Measurements from ENCODE around the gene MGAT5. TPM values are rescaled to one million over a fixed set of nuclear protein-coding genes. Genes with fewer than 3 reads are reported as not detected.

MGAT5 gene
- total RNA-seq, 2 donors from 2014 or later, result 61.7 to 63.2 TPM

DNA sequence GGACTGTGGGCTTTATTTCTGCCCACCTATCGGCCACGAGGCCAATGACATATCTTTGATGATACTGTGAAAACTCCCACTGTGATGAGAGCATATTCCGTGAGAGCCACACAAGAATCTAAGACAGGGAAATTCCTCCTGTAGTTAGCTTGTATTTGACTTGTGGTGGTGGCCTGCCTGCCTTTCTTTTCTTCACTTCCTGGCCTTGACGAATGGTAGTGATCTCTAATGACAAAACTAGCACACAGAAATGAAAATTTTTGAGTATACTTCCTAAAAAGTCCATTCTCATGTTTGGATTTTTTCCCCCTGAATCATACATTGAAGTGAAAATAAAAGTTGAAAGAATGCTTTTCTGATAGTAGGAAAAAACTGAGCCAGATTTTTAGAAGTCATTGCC, 94.4 kb downstream of the MGAT5 start:
- Histone ChIP-seq H3K9me3 (no peaks in the 10 kb centered on the region), H3K4me1 (no peaks in the 10 kb centered on the region), H3K9ac (ENCODE audit: low read depth in 2 of 2, low read length in 2 of 2) (no peak overlapping the region), H3K27ac (no peak overlapping the region), H3K27me3 (no peaks in the 10 kb centered on the region), H3K4me3 (no peak overlapping the region), H3K36me3 (no peaks in the 10 kb centered on the region)
- no peak for DNase-seq
- TF ChIP-seq, protein P1, sequence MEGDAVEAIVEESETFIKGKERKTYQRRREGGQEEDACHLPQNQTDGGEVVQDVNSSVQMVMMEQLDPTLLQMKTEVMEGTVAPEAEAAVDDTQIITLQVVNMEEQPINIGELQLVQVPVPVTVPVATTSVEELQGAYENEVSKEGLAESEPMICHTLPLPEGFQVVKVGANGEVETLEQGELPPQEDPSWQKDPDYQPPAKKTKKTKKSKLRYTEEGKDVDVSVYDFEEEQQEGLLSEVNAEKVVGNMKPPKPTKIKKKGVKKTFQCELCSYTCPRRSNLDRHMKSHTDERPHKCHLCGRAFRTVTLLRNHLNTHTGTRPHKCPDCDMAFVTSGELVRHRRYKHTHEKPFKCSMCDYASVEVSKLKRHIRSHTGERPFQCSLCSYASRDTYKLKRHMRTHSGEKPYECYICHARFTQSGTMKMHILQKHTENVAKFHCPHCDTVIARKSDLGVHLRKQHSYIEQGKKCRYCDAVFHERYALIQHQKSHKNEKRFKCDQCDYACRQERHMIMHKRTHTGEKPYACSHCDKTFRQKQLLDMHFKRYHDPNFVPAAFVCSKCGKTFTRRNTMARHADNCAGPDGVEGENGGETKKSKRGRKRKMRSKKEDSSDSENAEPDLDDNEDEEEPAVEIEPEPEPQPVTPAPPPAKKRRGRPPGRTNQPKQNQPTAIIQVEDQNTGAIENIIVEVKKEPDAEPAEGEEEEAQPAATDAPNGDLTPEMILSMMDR (IDR thresholded peaks at IDR 0.05), result no peak
- intact Hi-C loops (cut with DNase I), result no loop called here

GRCh38 chr2:134348760-134349159, 94.9 kb downstream of the MGAT5 start:
- no peak overlapping the region for H3K9ac ChIP-seq (ENCODE audit: low read depth in 2 of 2, low read length in 2 of 2)

DNA sequence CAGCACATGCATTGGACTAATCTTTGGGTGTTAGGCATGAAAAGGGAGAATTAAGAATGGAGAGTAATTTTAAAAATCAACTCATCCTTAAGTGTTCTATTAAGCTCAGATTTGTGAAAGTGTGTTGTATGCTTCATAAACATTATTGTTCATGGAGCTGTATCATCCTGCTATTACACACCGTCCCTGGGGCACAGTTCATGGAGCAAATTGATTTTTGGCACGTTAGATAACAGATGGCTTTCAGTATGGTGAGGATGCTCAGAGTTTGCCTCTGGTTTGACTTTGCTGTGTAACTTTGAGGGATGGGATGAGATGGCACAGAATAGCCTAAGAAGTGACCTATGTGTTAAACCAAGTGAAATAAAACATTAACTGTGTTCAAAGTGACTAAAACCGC, 97.1 kb downstream of the MGAT5 start:
- TF ChIP-seq, protein P1 (IDR thresholded peaks at IDR 0.05), result no peak
- Histone ChIP-seq H3K36me3 (no peaks in the 10 kb centered on the region), H3K9ac (ENCODE audit: low read depth in 2 of 2, low read length in 2 of 2) (no peak overlapping the region), H3K27me3 (no peaks in the 10 kb centered on the region), H3K9me3 (no peaks in the 10 kb centered on the region), H3K27ac (no peak overlapping the region), H3K4me3 (no peak overlapping the region), H3K4me1 (no peaks in the 10 kb centered on the region)
- intact Hi-C loops (cut with DNase I), result no loop called here
- DNase-seq, result no peak

More at GRCh38 chr2:134348760-134349159, 94.9 kb downstream of the MGAT5 start:
- Histone ChIP-seq H3K27me3 (no peaks in the 10 kb centered on the region), H3K36me3 (no peaks in the 10 kb centered on the region), H3K27ac (no peak overlapping the region), H3K4me1 (no peaks in the 10 kb centered on the region), H3K4me3 (no peak overlapping the region), H3K9me3 (no peaks in the 10 kb centered on the region)
- no peak for DNase-seq
- TF ChIP-seq, protein P1 (IDR thresholded peaks at IDR 0.05), result no peak
- intact Hi-C loops (cut with DNase I), result no loop called here

DNA sequence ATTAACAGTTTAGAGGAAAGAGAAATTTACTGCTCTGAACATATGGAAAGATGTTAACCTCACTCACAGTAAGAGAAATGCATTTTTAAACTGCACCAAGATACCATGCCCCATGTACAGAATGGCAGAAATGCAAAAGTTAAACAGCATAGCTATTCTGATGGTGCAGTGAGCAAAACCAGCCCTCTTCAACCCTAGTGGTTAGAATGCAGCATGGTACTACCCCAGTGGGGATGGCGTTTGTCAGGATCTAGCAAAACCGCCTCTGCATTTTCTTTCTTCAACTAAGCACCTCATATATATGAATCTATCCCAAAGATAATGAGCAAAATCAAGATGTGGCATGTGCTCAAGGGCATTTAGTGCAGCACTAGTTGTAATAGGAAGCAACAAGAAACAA, 98.0 kb downstream of the MGAT5 start:
- H3K27me3 ChIP-seq, result no peaks in the 10 kb centered on the region
- H3K4me3 ChIP-seq, result no peak overlapping the region
- H3K9ac ChIP-seq (ENCODE audit: low read depth in 2 of 2, low read length in 2 of 2), result no peak overlapping the region
- no peak for DNase-seq
- no peaks in the 10 kb centered on the region for H3K36me3 ChIP-seq
- no peaks in the 10 kb centered on the region for H3K4me1 ChIP-seq
- H3K27ac ChIP-seq, result no peak overlapping the region
- TF ChIP-seq, protein P1 (IDR thresholded peaks at IDR 0.05), result no peak
- no peaks in the 10 kb centered on the region for H3K9me3 ChIP-seq
- intact Hi-C loops (cut with DNase I), result no loop called here

- H3K9ac ChIP-seq (ENCODE audit: low read depth in 2 of 2, low read length in 2 of 2), result no peak overlapping the region
- no peaks in the 10 kb centered on the region for H3K27me3 ChIP-seq
- H3K27ac ChIP-seq, result no peak overlapping the region
- H3K4me3 ChIP-seq, result no peak overlapping the region
- no peaks in the 10 kb centered on the region for H3K4me1 ChIP-seq
- no peak for DNase-seq
- H3K9me3 ChIP-seq, result no peaks in the 10 kb centered on the region
- TF ChIP-seq, protein P1 (IDR thresholded peaks at IDR 0.05), result no peak
- intact Hi-C loops (cut with DNase I), result no loop called here
- H3K36me3 ChIP-seq, result no peaks in the 10 kb centered on the region
These were observed 99.0 kb downstream of the MGAT5 start for GRCh38 chr2:134352844-134353243.

DNA sequence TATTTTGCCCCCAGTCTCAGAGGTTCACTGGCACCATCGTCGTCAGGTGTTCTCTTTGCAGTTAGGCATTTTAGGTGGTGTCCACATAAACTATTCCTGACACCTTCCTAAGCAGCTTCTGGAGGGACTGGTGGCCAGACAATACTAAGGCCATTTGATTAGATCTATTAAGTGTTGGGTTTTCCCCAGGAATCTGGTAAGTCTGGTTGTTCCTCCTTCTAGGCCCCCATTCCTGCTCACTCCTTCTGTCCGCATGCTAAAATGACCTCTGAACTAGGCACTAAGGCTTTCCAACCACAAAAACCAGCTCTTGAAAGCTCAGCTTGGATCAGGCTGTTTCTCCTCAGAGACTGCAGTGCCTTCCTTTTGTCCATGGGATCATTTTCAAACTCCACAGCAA, 100.7 kb downstream of the MGAT5 start:
- no peak for DNase-seq
- TF ChIP-seq, protein P1 (IDR thresholded peaks at IDR 0.05), result no peak
- Histone ChIP-seq H3K4me1 (no peaks in the 10 kb centered on the region), H3K36me3 (no peaks in the 10 kb centered on the region), H3K9me3 (no peaks in the 10 kb centered on the region), H3K27me3 (no peaks in the 10 kb centered on the region), H3K9ac (ENCODE audit: low read depth in 2 of 2, low read length in 2 of 2) (no peak overlapping the region), H3K4me3 (no peak overlapping the region), H3K27ac (no peak overlapping the region)
- intact Hi-C loops (cut with DNase I), result no loop called here
